Upper lobe of right lung (tissue), 1 donor: ENCODE data around the gene CFAP92. TPM values are rescaled to one million over a fixed set of nuclear protein-coding genes. Genes with fewer than 3 reads are reported as not detected.

ENCODE experiments used
- ATAC-seq: fragments of 200-7000 bp; cut with Tn5 transposase; one replicate; pipeline ENCODE4 v1.9.1; 2020; ENCODE audit warnings: mild to moderate bottlenecking, moderate library complexity
- DNase-seq: peaks from one replicate; pipeline ENCODE4 v3.0.0-alpha.2; 2020
- H3K27ac ChIP-seq: fragments of 200-600 bp; one replicate; pipeline ENCODE4 v1.8.0; 2022
- H3K27me3 ChIP-seq: fragments of 200-600 bp; one replicate; pipeline ENCODE4 v1.8.0; 2022; ENCODE audit warnings: mild to moderate bottlenecking
- H3K36me3 ChIP-seq: fragments of 200-600 bp; one replicate; pipeline ENCODE4 v1.8.0; 2022
- H3K4me1 ChIP-seq: fragments of 200-600 bp; one replicate; pipeline ENCODE4 v1.8.0; 2022
- H3K4me3 ChIP-seq: fragments of 200-600 bp; one replicate; pipeline ENCODE4 v1.8.0; 2022; ENCODE audit warnings: mild to moderate bottlenecking
- H3K9me3 ChIP-seq: fragments of 200-600 bp; one replicate; pipeline ENCODE4 v1.8.0; 2022
- CTCF ChIP-seq: fragments of 200-600 bp; IDR thresholded peaks from one replicate; pipeline ENCODE4 v1.8.0; 2022; ENCODE audit warnings: antibody characterized with exemption
- intact Hi-C: fragments of 100-400 bp; cut with DNase I; formaldehyde crosslinking; loops from one replicate; pipeline ENCODE4 v1.11.0; 2022
- total RNA-seq: library from RNA; stranded (reverse); fragmentation: NEBNext Ultra II Directional; extraction: Animal tissue kit (Norgen Biotek cat#: 25700); gene quantifications from one replicate; pipeline ENCODE4 v1.2.1, GENCODE V29; 2021
- donor health status: DM: no; HTN: yes; CAD: no; lungs with severe emphysema.

Gene CFAP92
- total RNA-seq, 1 donor from 2014 or later, result 1.9 TPM

- no peak for TF ChIP-seq CTCF
- DNase-seq, result no peak
- intact Hi-C loops, result no loop called here
- Histone ChIP-seq H3K27ac (peak overlapping the region; percentile 86), H3K4me3 (no peak overlapping the region), H3K27me3 (no peaks in the 10 kb centered on the region), H3K9me3 (no peaks in the 10 kb centered on the region), H3K4me1 (peaks cover 54% of the 10 kb centered on the region), H3K36me3 (no peaks in the 10 kb centered on the region)
- no peak for ATAC-seq
Measured at GRCh38 chr3:129018271-129018670, 24.4 kb upstream of the CFAP92 start.

DNA sequence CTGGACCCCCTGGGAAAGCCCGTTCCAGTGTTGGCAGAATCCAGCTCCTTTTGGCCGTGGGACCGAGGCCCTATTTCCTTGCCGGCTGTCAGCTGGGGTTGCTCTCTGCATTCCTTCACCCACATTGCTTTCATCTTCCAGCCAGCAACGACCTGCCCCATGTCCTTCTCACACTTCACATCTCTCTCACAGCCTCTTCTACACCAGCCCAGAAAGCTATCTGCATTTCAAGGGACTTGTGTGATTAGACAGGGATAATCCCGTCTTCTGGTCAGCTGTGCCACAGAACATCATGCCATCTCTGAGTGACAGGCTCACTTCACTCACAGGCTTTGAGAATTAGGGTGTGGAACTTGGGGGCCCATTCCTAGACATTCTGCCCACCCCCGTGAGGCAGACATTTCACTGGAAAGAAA, 23.6 kb upstream of the CFAP92 start:
- intact Hi-C loops, result no loop called here
- DNase-seq (no peak), ATAC-seq (no peak)
- no peak overlapping the region for H3K4me3 ChIP-seq
- H3K9me3 ChIP-seq, result no peaks in the 10 kb centered on the region
- no peak for TF ChIP-seq CTCF
- H3K4me1 ChIP-seq, result peaks cover 54% of the 10 kb centered on the region
- H3K27me3 ChIP-seq, result no peaks in the 10 kb centered on the region
- no peaks in the 10 kb centered on the region for H3K36me3 ChIP-seq
- H3K27ac ChIP-seq, result peak overlapping the region; percentile 86

GRCh38 chr3:129016720-129017483, 23.0 kb upstream of the CFAP92 start:
- no peak for DNase-seq
- Histone ChIP-seq H3K27ac (peak overlapping the region; percentile 86), H3K27me3 (no peaks in the 10 kb centered on the region), H3K4me1 (peaks cover 50% of the 10 kb centered on the region), H3K9me3 (no peaks in the 10 kb centered on the region), H3K4me3 (no peak overlapping the region), H3K36me3 (no peaks in the 10 kb centered on the region)
- intact Hi-C loops, result no loop called here
- ATAC-seq, result peak; percentile 18
- no peak for TF ChIP-seq CTCF

- intact Hi-C loops, result no loop called here
- Histone ChIP-seq H3K4me1 (peaks cover 47% of the 10 kb centered on the region), H3K36me3 (no peaks in the 10 kb centered on the region), H3K4me3 (no peak overlapping the region), H3K27me3 (no peaks in the 10 kb centered on the region), H3K9me3 (no peaks in the 10 kb centered on the region), H3K27ac (peak overlapping the region; percentile 86)
- DNase-seq (no peak), ATAC-seq (peak; percentile 38)
- TF ChIP-seq CTCF, result no peak
Measured at GRCh38 chr3:129016356-129016719, 22.5 kb upstream of the CFAP92 start.

- H3K36me3 ChIP-seq, result no peaks in the 10 kb centered on the region
- H3K9me3 ChIP-seq, result no peaks in the 10 kb centered on the region
- no peak for DNase-seq
- peak overlapping the region; percentile 86 for H3K27ac ChIP-seq
- intact Hi-C loops, result no loop called here
- H3K4me3 ChIP-seq, result no peak overlapping the region
- no peak for TF ChIP-seq CTCF
- H3K27me3 ChIP-seq, result no peaks in the 10 kb centered on the region
- peak; percentile 57 for ATAC-seq
- H3K4me1 ChIP-seq, result peaks cover 47% of the 10 kb centered on the region
Measured at GRCh38 chr3:129015388-129016105, 21.7 kb upstream of the CFAP92 start.
